GM23248 (cell line): ENCODE results near the gene FOXP3. TPM values are rescaled to one million over a fixed set of nuclear protein-coding genes. Genes with fewer than 3 reads are reported as not detected.
A peak's percentile ranks its signal among the peaks of the same experiment; 100 is the strongest.
"Not testable (repeated sequence)": the region's sequence is repeated elsewhere in the genome, so short reads cannot be mapped to it uniquely, and the experiment has no call there.

Experiments
- DNase-seq: peaks from one replicate; pipeline ENCODE4 v3.0.0-alpha.2; 2015
- H2AFZ ChIP-seq: fragments of 200-600 bp; sonication (generic); 2 replicates; pipeline ENCODE4 v1.6.1; 2016; ENCODE audit warnings: antibody characterized with exemption
- H3F3A ChIP-seq: fragments of 200-600 bp; sonication (generic); 2 replicates; pipeline ENCODE4 v1.6.1; 2016; ENCODE audit warnings: mild to moderate bottlenecking, antibody characterized with exemption, mixed run types; ENCODE audit not compliant: insufficient read depth
- H3K27ac ChIP-seq: fragments of 200-600 bp; sonication (generic); 2 replicates; pipeline ENCODE4 v1.5.1; 2016; ENCODE audit warnings: mild to moderate bottlenecking
- H3K27me3 ChIP-seq: fragments of 200-600 bp; sonication (generic); replicated peaks from 2 replicates; pipeline ENCODE4 v1.6.1; 2016; ENCODE audit warnings: mild to moderate bottlenecking; ENCODE audit not compliant: insufficient read depth
- H3K36me3 ChIP-seq: fragments of 200-600 bp; sonication (generic); 2 replicates; pipeline ENCODE4 v1.6.1; 2016; ENCODE audit warnings: low read depth, mild to moderate bottlenecking
- H3K4me1 ChIP-seq: fragments of 200-600 bp; sonication (generic); 2 replicates; pipeline ENCODE4 v1.6.1; 2016; ENCODE audit warnings: mild to moderate bottlenecking; ENCODE audit not compliant: insufficient read depth
- H3K4me2 ChIP-seq: fragments of 200-600 bp; sonication (generic); one replicate; pipeline ENCODE4 v1.6.1; 2016; ENCODE audit warnings: mild to moderate bottlenecking; ENCODE audit not compliant: unreplicated experiment
- H3K4me3 ChIP-seq: fragments of 200-600 bp; sonication (generic); 2 replicates; pipeline ENCODE4 v1.5.1; 2016; ENCODE audit warnings: mild to moderate bottlenecking
- H3K79me2 ChIP-seq: fragments of 200-600 bp; sonication (generic); 2 replicates; pipeline ENCODE4 v1.6.1; 2016; ENCODE audit warnings: mild to moderate bottlenecking; ENCODE audit not compliant: insufficient read depth
- H3K9ac ChIP-seq: fragments of 200-600 bp; sonication (generic); 2 replicates; pipeline ENCODE4 v1.6.1; 2016; ENCODE audit warnings: mild to moderate bottlenecking
- H3K9me2 ChIP-seq: fragments of 200-600 bp; sonication (generic); 2 replicates; pipeline ENCODE4 v1.6.1; 2016; ENCODE audit warnings: mixed run types, mild to moderate bottlenecking, moderate library complexity; ENCODE audit not compliant: insufficient read depth
- H3K9me3 ChIP-seq: fragments of 200-600 bp; sonication (generic); one replicate; pipeline ENCODE4 v1.6.1; 2017; ENCODE audit warnings: low read depth
- H4K20me1 ChIP-seq: fragments of 200-600 bp; sonication (generic); 2 replicates; pipeline ENCODE4 v1.6.0; 2016; ENCODE audit not compliant: insufficient read depth
- EZH2 ChIP-seq: fragments of 200-600 bp; sonication (generic); IDR thresholded peaks from 2 replicates; pipeline ENCODE4 v1.6.1; 2018; ENCODE audit warnings: antibody characterized with exemption, mild to moderate bottlenecking; ENCODE audit not compliant: insufficient read depth, poor library complexity, severe bottlenecking
- EZH2phosphoT487 ChIP-seq: fragments of 200-600 bp; sonication (generic); IDR thresholded peaks from 2 replicates; pipeline ENCODE4 v1.6.1; 2018; ENCODE audit warnings: antibody characterized with exemption, moderate library complexity, mild to moderate bottlenecking, low read depth; ENCODE audit not compliant: insufficient read depth
- WGBS, 2 experiments: methylation state at CpG; one replicate each; pipeline ENCODE4 v1.1.6; 2015 to 2017; ENCODE audit warnings: low lambda C conversion rate in 2 of 2, low coverage in 1 of 2; ENCODE audit errors: missing lambda C conversion rate in 2 of 2; 5-methylcytosine and 5-hydroxymethylcytosine counted together
- in situ Hi-C: fragments of 300-500 bp; cut with MboI; formaldehyde crosslinking; loops from 2 replicates; pipeline ENCODE4 v1.15.0; 2020
- polyA plus RNA-seq: library from polyadenylated mRNA; unstranded; fragments of >200 nt; fragmentation: Nextera tagmentation; extraction: Ambion mirVana; gene quantifications from 2 replicates; pipeline ENCODE4 v1.2.1, GENCODE V29; 2016
- total RNA-seq: library from RNA; depleted of rRNA; stranded (reverse); fragments of >200 nt; shearing (Covaris generic); gene quantifications from 2 replicates; pipeline ENCODE4 v1.2.3, GENCODE V29; 2014

The FOXP3 gene
- total and polyA plus RNA-seq, 2 experiments from 2014 or later = 0.08 TPM; not detected in 1

DNA sequence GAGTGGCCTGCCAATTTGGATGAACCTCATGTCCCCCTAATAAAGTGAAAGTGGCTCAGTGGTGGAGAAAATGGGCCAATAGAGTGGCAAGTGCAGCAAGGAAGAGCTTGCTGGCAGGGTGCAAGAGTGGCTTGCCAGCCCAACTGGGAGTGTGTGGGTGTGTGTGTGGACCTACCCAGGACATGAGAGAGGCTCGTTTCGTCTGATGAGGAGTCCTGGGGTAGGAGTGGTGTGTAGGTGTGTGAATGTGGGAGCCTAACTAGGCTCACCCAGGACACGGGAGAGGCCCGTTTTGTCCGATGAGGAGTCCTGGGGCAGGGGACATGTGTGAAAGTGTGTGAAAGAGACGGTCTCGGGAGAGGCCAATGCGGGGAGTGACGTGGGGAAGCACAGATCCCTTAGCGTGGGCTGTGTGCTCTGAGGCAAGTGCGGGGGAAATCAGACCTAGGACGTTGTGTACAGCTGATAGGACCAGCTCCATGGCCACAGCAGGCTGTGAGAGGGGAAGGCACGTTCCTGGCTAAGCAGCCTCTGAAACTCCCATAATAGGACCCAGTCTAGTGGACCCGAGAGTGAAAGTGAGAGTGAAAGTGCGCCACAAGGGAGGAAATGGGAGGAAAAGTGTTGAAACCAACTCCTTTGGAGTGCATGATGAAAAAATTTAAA is 44.2 kb upstream of the FOXP3 start:
- H3K4me1 ChIP-seq = no peaks in the 10 kb centered on the region
- DNase-seq = peak; percentile 36

GRCh38 chrX:49307775-49308174 is 43.3 kb upstream of the FOXP3 start:
- H3K4me1 ChIP-seq, H2AFZ ChIP-seq, H3K9me2 ChIP-seq, H3K79me2 ChIP-seq, DNase-seq, H4K20me1 ChIP-seq, H3K9me3 ChIP-seq, H3F3A ChIP-seq, H3K4me2 ChIP-seq, H3K36me3 ChIP-seq, H3K27ac ChIP-seq, in situ Hi-C loops, H3K4me3 ChIP-seq, H3K27me3 ChIP-seq, H3K9ac ChIP-seq: not testable (repeated sequence)
- 92 to 97% methylated on average over 2 of the region's 2 CpGs for WGBS, 2 experiments

More for the DNA sequence above, 44.2 kb upstream of the FOXP3 start:
- in situ Hi-C loops = no loop called here
- Histone ChIP-seq H3K4me3 (peak overlapping the region; percentile 79), H3K27ac (no peak overlapping the region), H3K9ac (peak overlapping the region; percentile 71), H3K36me3 (no peaks in the 10 kb centered on the region), H3K9me2 (no peaks in the 10 kb centered on the region), H3F3A (no peaks in the 10 kb centered on the region), H3K9me3 (no peaks in the 10 kb centered on the region), H3K27me3 (no peaks in the 10 kb centered on the region), H3K79me2 (no peaks in the 10 kb centered on the region), H4K20me1 (no peaks in the 10 kb centered on the region), H2AFZ (peak overlapping the region; percentile 96), H3K4me2 (peak overlapping the region; percentile 86)
- TF ChIP-seq EZH2phosphoT487 = no peak
- no peak for TF ChIP-seq EZH2
- 10 to 12% methylated on average over 13 to 15 of the region's 15 CpGs for WGBS, 2 experiments

GRCh38 chrX:49303346-49303745 is 38.8 kb upstream of the FOXP3 start, which contains the start of gene GAGE10:
Gene GAGE10, plus strand, starts transcription at chrX:49303646. Its CDS starts 1,214 bp downstream, at chrX:49304860.
- no peaks in the 10 kb centered on the region for H4K20me1 ChIP-seq
- no peak within 1 kb of the TSS for H3K4me3 ChIP-seq
- no peaks in the 10 kb centered on the region for H3K79me2 ChIP-seq
- no peaks in the 10 kb centered on the region for H3K36me3 ChIP-seq
- in situ Hi-C loops = no loop called here
- no peak within 1 kb of the TSS for H3K9ac ChIP-seq
- no peak for TF ChIP-seq EZH2phosphoT487
- TF ChIP-seq EZH2 = no peak
- WGBS, 2 experiments = 73 to 78% methylated on average over 1 to 15 of the region's 15 CpGs
- H3K9me2 ChIP-seq = no peaks in the 10 kb centered on the region
- H3K27ac ChIP-seq = no peak within 1 kb of the TSS
- no peak for DNase-seq
- H3K9me3 ChIP-seq = no peaks in the 10 kb centered on the region
- no peaks in the 10 kb centered on the region for H3F3A ChIP-seq
- H2AFZ ChIP-seq = no peak within 1 kb of the TSS
- no peaks in the 10 kb centered on the region for H3K4me1 ChIP-seq
- no peak within 1 kb of the TSS for H3K4me2 ChIP-seq
- no peaks in the 10 kb centered on the region for H3K27me3 ChIP-seq

DNA sequence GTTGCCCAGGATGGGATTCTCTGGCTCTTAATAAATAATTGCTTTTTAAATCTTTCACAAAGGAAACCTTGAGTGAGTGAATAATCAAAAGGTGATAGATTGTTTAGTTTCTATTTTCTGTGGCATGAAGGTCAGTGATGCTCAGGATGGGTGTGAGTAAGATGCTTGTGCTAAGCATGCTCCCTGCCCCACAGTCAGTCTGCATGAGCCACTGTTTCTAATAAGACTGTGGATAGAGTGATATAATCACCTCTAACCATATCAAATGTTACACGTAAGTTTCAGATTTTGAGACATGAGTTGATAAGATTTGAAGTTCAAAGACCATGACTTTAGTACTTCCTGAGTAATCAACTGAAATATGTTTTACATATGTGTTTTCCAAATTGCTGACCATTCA is 36.2 kb upstream of the FOXP3 start:
- H3K9me3 ChIP-seq = no peaks in the 10 kb centered on the region
- no peaks in the 10 kb centered on the region for H3K79me2 ChIP-seq
- TF ChIP-seq EZH2phosphoT487 = no peak
- TF ChIP-seq EZH2 = no peak
- H3F3A ChIP-seq = no peaks in the 10 kb centered on the region
- H3K27ac ChIP-seq = no peak overlapping the region
- H3K36me3 ChIP-seq = no peaks in the 10 kb centered on the region
- no peaks in the 10 kb centered on the region for H4K20me1 ChIP-seq
- no peak overlapping the region for H3K4me3 ChIP-seq
- H3K9me2 ChIP-seq = no peaks in the 10 kb centered on the region
- no peaks in the 10 kb centered on the region for H3K27me3 ChIP-seq
- no peak overlapping the region for H3K4me2 ChIP-seq
- in situ Hi-C loops = no loop called here
- H3K4me1 ChIP-seq = no peaks in the 10 kb centered on the region
- no peak overlapping the region for H2AFZ ChIP-seq
- H3K9ac ChIP-seq = no peak overlapping the region
- 45 to 69% methylated on average over 1 of the region's 1 CpG for WGBS, 2 experiments
- no peak for DNase-seq

GRCh38 chrX:49299293-49299692 is 34.8 kb upstream of the FOXP3 start:
- H3K27ac ChIP-seq, H3F3A ChIP-seq, H3K79me2 ChIP-seq, H3K9me3 ChIP-seq, H4K20me1 ChIP-seq, H3K27me3 ChIP-seq, H3K4me2 ChIP-seq, H3K9me2 ChIP-seq, H3K4me1 ChIP-seq, H2AFZ ChIP-seq, DNase-seq, H3K36me3 ChIP-seq, H3K4me3 ChIP-seq, in situ Hi-C loops, H3K9ac ChIP-seq: not testable (repeated sequence)
- WGBS, 2 experiments = 82 to 100% methylated on average over 2 to 3 of the region's 5 CpGs
